Lower leg skin (tissue), 3 donors: ENCODE measurements around the gene FMNL2.

Experiments used
- POLR2A ChIP-seq, 2 donors: fragments of 450-650 bp; IDR thresholded peaks; one replicate each; pipeline ENCODE4 v1.6.1; 2016 to 2017; ENCODE audit warnings: antibody characterized with exemption in 2 of 2, mild to moderate bottlenecking in 1 of 2, moderate library complexity in 1 of 2
- TF ChIP-seq, protein P1 (sequence below), 3 donors: fragments of 450-650 bp; IDR thresholded peaks; one replicate each; pipeline ENCODE4 v1.5.1; 2016; ENCODE audit warnings: antibody characterized with exemption in 3 of 3, mild to moderate bottlenecking in 3 of 3, moderate library complexity in 2 of 3

DNA sequence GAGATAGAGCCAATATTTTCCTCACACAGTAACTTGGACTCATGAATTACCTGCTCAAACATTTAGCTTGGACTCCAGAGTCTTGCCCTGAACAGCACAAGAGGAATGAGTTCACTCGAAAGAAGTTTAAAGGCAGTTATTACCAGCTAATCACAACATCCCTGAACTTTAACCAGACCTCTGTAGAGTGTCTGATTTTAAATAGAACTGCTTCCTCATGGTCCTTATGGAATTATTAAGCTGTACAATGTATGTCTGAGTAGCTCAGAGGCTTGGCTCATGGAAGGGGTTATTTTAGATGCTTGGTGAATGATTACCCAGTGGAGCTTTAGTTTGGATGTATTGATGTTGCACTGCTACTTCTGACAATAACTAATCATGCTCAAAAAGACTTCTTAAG lies 183.1 kb downstream of the FMNL2 start:
- TF ChIP-seq, protein P1, sequence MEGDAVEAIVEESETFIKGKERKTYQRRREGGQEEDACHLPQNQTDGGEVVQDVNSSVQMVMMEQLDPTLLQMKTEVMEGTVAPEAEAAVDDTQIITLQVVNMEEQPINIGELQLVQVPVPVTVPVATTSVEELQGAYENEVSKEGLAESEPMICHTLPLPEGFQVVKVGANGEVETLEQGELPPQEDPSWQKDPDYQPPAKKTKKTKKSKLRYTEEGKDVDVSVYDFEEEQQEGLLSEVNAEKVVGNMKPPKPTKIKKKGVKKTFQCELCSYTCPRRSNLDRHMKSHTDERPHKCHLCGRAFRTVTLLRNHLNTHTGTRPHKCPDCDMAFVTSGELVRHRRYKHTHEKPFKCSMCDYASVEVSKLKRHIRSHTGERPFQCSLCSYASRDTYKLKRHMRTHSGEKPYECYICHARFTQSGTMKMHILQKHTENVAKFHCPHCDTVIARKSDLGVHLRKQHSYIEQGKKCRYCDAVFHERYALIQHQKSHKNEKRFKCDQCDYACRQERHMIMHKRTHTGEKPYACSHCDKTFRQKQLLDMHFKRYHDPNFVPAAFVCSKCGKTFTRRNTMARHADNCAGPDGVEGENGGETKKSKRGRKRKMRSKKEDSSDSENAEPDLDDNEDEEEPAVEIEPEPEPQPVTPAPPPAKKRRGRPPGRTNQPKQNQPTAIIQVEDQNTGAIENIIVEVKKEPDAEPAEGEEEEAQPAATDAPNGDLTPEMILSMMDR (IDR thresholded peaks at IDR 0.05), result no peak
- TF ChIP-seq POLR2A (IDR thresholded peaks at IDR 0.05), result no peak
